HG03135 (cell line): Measurements from ENCODE around the gene CDK11A.
"Not testable (repeated sequence)": the region's sequence is repeated elsewhere in the genome, so short reads cannot be mapped to it uniquely, and the experiment has no call there.

ENCODE experiments used
- ATAC-seq: cut with Tn5 transposase; IDR thresholded peaks from one replicate; pipeline ENCODE4 v1.9.1; 2021; ENCODE audit warnings: mild to moderate bottlenecking, moderate library complexity; ENCODE audit not compliant: unreplicated experiment

The CDK11A gene

GRCh38 chr1:1684031-1684681 is 40.0 kb downstream of the CDK11A start:
- ATAC-seq = no peak

DNA sequence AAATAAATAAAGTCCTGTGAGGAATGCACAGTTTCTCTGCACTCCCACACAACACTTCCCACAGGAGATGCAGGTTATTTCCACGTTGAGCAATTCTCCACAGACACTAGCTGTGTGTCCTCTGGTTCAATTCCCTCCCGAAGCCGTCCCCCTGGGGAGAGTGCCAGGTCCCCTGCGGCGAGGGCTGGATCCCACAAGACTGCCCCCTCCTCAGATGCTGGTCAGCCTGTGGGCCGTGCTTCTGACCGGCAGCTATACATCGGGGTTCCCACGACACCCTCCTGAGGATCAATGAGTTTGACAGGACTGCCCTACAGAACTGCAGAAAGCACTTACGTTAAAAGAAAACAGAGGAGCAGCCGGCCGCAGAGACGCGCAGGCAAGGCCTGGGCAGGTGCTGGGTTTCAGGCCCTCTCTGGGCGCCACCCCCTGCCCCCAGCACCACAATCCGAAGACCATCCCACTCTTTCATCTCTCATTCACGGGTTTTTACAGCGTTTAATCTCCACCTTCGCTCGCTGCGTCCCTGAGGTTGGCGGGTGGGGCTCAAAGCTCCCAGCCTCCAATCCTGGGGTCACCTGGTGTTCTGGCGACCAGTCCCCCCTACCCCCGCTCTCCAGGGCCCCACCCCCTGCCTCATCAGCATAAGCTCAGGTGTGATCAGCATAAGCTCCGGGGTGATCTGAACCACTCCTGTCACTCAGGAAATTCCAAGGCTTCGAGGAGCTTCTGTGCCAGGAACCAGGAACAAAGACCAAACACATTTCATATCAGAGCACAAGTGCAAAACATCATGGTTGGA is 40.9 kb downstream of the CDK11A start:
- ATAC-seq = no peak

DNA sequence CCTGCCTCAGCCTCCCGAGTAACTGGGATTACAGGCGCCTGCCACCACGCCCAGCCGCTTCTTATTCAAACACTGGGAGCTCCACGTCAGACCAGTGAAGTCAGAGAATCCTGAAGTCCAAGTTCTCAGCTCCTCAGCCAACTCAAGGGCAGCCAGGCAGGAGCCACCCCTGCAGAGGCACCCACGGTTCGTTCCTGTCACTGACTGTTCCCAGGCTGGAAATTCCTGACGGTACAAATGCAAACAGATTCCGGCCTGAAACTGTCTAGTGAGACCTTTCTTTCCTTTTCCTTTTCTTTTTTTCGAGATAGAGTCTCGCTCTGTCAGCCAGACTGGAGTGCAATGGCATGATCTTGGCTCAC is 43.3 kb downstream of the CDK11A start:
- no peak for ATAC-seq

- no peak for ATAC-seq
Observed at GRCh38 chr1:1680031-1680911, 43.9 kb downstream of the CDK11A start.

GRCh38 chr1:1678581-1679380 is 45.4 kb downstream of the CDK11A start:
- no peak for ATAC-seq

- ATAC-seq = peak; percentile 68
Observed at GRCh38 chr1:1677718-1678580, 46.2 kb downstream of the CDK11A start.

GRCh38 chr1:1676087-1676486 is 48.1 kb downstream of the CDK11A start:
- ATAC-seq = not testable (repeated sequence)

GRCh38 chr1:1675218-1675617 is 48.9 kb downstream of the CDK11A start:
- not testable (repeated sequence) for ATAC-seq

DNA sequence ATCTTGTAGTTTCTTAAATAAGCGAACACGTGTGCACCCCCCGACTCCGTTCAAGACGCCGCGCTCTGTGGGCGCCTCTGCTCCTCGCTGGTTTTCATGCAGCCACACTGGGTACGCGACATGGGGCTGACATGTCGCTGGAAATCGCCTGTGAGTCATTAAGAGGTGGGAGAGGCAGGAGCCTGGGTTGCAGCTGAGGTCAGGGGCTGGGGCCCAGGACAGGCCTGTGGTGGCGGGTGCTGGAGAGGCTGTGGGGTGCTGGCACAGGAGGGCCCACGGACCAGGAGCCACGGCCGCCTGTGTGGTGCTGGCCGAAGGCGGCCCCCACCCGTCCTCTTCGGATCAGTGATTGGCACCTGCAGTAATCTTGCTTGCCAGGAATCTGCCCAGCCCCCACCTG is 49.4 kb downstream of the CDK11A start:
- not testable (repeated sequence) for ATAC-seq

DNA sequence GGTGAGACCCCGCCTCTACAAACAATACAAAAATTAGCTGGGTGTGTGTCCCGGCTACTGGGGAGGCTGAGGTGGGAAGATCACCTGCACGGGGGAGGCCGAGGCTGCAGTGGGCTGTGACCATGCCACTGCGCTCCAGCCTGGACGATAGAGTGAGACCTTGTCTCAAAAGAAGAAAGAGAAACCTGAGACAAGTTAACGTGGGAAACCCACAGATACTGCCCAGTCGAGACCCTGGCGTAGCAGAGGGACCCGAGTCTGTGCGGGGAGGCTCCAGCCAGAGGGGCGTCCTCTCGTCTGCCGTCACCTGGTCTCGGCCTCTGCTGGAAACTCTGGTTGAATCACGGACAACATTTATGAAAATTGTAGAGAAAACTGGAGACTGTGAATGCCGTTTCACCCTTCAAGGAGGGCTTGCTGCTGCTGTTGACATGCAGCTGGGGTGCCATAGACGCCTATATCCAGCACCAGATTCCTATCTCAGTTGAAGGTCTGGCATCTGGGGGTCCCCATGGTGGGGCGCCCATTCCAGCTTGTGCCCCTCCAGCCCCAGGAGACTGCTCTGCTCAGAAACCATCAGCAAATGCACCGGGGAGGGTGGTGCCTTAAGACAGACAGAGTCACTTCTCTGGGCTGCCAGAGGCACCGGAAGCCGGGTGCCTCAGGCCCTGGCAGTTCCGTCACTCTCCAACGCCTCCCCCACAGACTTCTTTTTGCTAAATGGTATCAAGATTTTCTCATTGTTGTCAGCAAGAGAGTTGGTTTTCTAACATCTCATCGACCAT is 51.8 kb downstream of the CDK11A start:
- no peak for ATAC-seq

- no peak for ATAC-seq
Observed at GRCh38 chr1:1671365-1672119, 52.6 kb downstream of the CDK11A start.

- ATAC-seq = no peak
Observed at GRCh38 chr1:1670866-1671265, 53.3 kb downstream of the CDK11A start.

DNA sequence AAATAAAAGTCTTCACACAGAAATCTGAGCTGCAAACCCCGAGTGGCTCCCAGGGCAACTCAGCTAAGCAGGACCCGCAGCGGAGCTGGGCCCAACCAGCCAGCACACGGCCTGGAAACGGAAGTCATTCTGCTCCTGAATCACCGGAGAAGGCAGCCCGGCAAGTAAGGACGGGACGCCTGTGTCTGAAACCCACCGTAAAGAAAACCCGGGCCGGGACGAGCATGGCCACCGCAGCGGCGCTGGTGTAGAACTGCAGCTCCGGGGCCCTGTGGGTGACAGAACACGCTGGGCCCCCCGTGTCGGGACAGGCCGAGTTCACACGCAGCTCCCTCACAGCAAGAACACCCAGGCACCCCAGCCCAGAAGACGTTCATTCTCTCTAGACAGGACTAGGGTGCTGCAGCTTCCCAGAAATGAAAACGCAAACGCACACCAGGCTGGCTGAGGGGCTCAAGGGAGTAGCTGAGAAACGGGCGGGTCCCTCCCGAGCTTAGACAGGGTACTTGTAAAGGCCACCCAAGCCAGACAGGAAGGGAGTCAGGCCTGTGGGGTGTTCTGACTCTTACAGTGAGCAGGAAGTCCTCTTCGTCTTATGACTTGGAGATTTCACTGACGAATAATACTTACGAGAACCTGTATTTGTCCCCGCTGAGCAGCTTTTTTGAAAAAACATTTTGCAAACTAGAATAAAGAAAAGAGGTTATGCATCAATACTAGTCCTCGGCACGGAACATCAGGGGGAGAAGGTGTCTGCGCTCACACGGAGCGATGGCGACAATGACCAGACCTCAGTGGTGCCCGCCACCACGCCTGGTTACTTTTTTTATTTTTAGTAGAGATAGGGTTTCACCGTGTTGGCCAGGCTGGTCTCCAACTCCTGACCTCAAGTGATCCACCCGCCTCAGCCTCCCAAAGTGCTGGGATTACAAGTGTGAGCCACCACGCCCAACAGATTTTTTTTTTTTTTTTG is 54.4 kb downstream of the CDK11A start:
- ATAC-seq = no peak

GRCh38 chr1:1666526-1666925 is 57.6 kb downstream of the CDK11A start:
- ATAC-seq = no peak

DNA sequence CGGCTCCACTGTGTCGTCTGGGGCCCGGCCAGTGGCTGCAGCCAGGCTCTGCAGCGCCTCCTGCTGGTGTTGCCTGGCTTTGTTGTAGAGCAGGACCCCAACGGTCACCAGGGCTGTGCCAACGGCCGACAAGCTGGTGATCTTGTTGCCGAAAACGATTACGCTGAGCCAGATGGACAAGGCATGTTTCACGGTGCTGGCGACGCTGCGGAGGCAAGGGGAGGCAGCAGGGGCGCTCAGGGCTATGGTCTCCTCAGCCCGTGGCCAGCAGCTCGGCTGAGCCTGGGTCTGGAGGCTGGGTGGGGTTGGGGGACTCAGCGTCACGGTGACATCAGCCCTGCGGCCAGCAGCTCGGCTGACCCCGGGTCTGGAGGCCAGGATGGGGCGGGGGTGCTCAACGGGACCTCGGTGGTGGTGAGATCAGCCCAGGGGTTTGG is 58.3 kb downstream of the CDK11A start:
- ATAC-seq = no peak

DNA sequence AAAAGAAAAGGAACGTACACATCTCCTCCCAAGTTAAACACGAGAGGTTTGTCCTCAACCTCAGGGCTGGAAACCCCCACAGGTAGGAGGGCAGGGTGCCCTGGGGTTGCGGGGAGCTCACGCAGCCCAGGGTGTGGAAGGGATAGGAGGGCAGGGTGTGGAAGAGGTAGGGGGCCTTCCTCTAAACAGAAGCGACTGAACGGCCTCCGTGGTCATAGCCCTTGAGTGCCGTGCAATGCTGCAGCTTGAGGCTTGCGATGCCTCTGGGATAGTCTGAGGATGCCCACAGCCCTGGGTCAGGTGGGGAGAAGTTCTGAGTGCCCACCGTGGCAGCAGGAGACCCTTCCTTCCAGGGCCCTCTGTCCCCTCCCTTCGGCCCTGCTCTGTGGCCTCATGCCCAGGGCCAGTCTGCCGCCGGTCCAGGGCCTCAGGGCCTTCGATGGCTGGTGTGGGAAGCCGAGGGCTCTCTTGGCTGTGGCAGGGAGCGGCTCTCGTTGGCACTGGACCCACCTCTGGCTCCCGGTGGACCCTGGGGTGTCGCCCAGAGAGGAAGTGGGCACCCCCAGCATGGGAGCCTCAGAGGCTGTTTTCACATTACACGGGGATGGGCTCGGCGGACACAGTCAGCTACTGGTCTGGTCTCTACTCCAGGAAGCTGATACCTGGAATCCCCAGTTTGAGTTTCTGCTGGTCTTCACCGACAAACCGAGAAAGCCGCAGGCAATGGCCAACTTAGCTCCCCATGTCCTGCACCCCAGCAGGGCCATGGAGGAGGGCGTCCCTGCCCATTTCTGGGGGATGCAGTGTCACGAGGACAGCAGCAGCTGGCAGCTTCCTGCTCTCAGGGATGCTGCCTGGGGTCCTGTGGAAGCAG is 59.0 kb downstream of the CDK11A start:
- ATAC-seq = no peak
